Measurements from ENCODE around the gene AOPEP. TPM values are rescaled to one million over a fixed set of nuclear protein-coding genes. Genes with fewer than 3 reads are reported as not detected.

AOPEP gene
- polyA plus RNA-seq, 1 donor from 2014 or later: 10.0 TPM

DNA sequence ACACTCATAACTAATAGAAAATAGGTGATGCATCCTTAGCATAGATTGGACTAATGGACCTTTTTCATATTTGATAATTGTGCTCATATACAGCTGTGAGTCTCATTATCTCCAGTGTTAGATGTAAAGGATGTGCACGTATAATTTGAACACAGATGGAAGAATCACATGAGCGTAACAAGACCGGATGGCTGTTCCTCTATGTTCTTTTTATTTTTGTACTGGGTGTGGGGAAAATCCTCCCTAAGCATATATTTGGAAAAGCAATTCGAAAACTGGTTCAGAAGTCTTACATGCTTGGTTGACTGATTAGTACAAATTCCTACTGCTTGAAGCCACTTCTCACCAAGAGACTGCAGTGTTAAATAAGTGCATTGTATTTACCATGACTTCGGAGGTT, 230.2 kb downstream of the AOPEP start:
- no peaks in the 10 kb centered on the region for H3K27me3 ChIP-seq (ENCODE audit: insufficient read depth, low read depth, low read length)
- TF ChIP-seq, protein P1, sequence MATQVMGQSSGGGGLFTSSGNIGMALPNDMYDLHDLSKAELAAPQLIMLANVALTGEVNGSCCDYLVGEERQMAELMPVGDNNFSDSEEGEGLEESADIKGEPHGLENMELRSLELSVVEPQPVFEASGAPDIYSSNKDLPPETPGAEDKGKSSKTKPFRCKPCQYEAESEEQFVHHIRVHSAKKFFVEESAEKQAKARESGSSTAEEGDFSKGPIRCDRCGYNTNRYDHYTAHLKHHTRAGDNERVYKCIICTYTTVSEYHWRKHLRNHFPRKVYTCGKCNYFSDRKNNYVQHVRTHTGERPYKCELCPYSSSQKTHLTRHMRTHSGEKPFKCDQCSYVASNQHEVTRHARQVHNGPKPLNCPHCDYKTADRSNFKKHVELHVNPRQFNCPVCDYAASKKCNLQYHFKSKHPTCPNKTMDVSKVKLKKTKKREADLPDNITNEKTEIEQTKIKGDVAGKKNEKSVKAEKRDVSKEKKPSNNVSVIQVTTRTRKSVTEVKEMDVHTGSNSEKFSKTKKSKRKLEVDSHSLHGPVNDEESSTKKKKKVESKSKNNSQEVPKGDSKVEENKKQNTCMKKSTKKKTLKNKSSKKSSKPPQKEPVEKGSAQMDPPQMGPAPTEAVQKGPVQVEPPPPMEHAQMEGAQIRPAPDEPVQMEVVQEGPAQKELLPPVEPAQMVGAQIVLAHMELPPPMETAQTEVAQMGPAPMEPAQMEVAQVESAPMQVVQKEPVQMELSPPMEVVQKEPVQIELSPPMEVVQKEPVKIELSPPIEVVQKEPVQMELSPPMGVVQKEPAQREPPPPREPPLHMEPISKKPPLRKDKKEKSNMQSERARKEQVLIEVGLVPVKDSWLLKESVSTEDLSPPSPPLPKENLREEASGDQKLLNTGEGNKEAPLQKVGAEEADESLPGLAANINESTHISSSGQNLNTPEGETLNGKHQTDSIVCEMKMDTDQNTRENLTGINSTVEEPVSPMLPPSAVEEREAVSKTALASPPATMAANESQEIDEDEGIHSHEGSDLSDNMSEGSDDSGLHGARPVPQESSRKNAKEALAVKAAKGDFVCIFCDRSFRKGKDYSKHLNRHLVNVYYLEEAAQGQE (IDR thresholded peaks at IDR 0.05; ENCODE audit: borderline replicate concordance): no peak
- TF ChIP-seq TAF1 (IDR thresholded peaks at IDR 0.05; ENCODE audit: low read depth): no peak
- no peak for TF ChIP-seq POLR2AphosphoS5 (IDR thresholded peaks at IDR 0.05)
- TF ChIP-seq EZH2 (IDR thresholded peaks at IDR 0.05; ENCODE audit: borderline replicate concordance, insufficient read depth, low read length, poor library complexity, severe bottlenecking): no peak
- no peak for TF ChIP-seq EP300 (conservative IDR thresholded peaks at IDR 0.05; ENCODE audit: poor library complexity, severe bottlenecking)
- no peak for TF ChIP-seq MXI1 (conservative IDR thresholded peaks at IDR 0.05; ENCODE audit: poor library complexity, severe bottlenecking)
- no peak for TF ChIP-seq SMC3 (conservative IDR thresholded peaks at IDR 0.05; ENCODE audit: poor library complexity)
- TF ChIP-seq, protein P2, sequence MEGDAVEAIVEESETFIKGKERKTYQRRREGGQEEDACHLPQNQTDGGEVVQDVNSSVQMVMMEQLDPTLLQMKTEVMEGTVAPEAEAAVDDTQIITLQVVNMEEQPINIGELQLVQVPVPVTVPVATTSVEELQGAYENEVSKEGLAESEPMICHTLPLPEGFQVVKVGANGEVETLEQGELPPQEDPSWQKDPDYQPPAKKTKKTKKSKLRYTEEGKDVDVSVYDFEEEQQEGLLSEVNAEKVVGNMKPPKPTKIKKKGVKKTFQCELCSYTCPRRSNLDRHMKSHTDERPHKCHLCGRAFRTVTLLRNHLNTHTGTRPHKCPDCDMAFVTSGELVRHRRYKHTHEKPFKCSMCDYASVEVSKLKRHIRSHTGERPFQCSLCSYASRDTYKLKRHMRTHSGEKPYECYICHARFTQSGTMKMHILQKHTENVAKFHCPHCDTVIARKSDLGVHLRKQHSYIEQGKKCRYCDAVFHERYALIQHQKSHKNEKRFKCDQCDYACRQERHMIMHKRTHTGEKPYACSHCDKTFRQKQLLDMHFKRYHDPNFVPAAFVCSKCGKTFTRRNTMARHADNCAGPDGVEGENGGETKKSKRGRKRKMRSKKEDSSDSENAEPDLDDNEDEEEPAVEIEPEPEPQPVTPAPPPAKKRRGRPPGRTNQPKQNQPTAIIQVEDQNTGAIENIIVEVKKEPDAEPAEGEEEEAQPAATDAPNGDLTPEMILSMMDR (IDR thresholded peaks at IDR 0.05; ENCODE audit: poor library complexity, severe bottlenecking): no peak
- TF ChIP-seq RAD21 (conservative IDR thresholded peaks at IDR 0.05): no peak
- no peaks in the 10 kb centered on the region for H3K79me2 ChIP-seq (replicated peaks; ENCODE audit: insufficient read depth, low read length)
- H4K20me1 ChIP-seq (ENCODE audit: insufficient read depth): no peaks in the 10 kb centered on the region
- no peak overlapping the region for H2AFZ ChIP-seq (ENCODE audit: low read depth, low read length)
- no peak overlapping the region for H3K4me2 ChIP-seq (ENCODE audit: low read length)
- no peaks in the 10 kb centered on the region for H3K9me2 ChIP-seq (ENCODE audit: insufficient read depth, low read length)
- H3K9me3 ChIP-seq (ENCODE audit: low read length): no peaks in the 10 kb centered on the region
- no peaks in the 10 kb centered on the region for H3K36me3 ChIP-seq (ENCODE audit: insufficient read depth, low read length)
- no peak overlapping the region for H3K27ac ChIP-seq (ENCODE audit: low read length)
- no peak overlapping the region for H3K4me3 ChIP-seq (ENCODE audit: low read length)
- H3K9ac ChIP-seq (ENCODE audit: low read length): no peak overlapping the region
- H3F3A ChIP-seq (ENCODE audit: insufficient read depth, low read length, poor library complexity, severe bottlenecking): no peaks in the 10 kb centered on the region

DNA sequence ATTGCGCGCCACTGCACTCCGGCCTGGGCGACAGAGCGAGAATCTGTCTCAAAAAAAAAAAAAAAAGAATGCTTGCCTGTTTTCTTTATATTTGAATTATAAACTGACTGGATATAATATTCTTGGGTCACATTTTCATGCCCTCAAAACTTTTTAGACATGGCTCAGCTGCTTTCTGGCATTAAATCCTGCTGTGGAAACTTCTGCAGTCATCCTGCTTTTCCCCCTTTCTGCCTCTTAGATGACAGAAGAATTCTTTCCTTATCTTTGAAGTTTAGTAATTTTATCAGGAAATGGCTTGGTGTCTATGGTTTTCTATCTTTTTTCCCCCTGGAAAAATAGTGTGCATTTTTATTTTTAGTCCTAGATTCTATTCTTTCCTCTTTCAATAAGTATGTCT, 234.5 kb downstream of the AOPEP start:
- Histone ChIP-seq H4K20me1 (ENCODE audit: insufficient read depth) (no peaks in the 10 kb centered on the region), H3K9me3 (ENCODE audit: low read length) (no peaks in the 10 kb centered on the region), H3K4me2 (ENCODE audit: low read length) (no peak overlapping the region), H3K27ac (ENCODE audit: low read length) (no peak overlapping the region), H3K9ac (ENCODE audit: low read length) (no peak overlapping the region), H2AFZ (ENCODE audit: low read depth, low read length) (no peak overlapping the region), H3F3A (ENCODE audit: insufficient read depth, low read length, poor library complexity, severe bottlenecking) (no peaks in the 10 kb centered on the region), H3K9me2 (ENCODE audit: insufficient read depth, low read length) (no peaks in the 10 kb centered on the region), H3K4me3 (ENCODE audit: low read length) (no peak overlapping the region), H3K27me3 (ENCODE audit: insufficient read depth, low read depth, low read length) (no peaks in the 10 kb centered on the region), H3K79me2 (replicated peaks; ENCODE audit: insufficient read depth, low read length) (no peaks in the 10 kb centered on the region), H3K36me3 (ENCODE audit: insufficient read depth, low read length) (no peaks in the 10 kb centered on the region)
- TF ChIP-seq SMC3 (conservative IDR thresholded peaks at IDR 0.05; ENCODE audit: poor library complexity) (no peak), MXI1 (conservative IDR thresholded peaks at IDR 0.05; ENCODE audit: poor library complexity, severe bottlenecking) (no peak), EZH2 (IDR thresholded peaks at IDR 0.05; ENCODE audit: borderline replicate concordance, insufficient read depth, low read length, poor library complexity, severe bottlenecking) (no peak), POLR2AphosphoS5 (IDR thresholded peaks at IDR 0.05) (no peak), TAF1 (IDR thresholded peaks at IDR 0.05; ENCODE audit: low read depth) (no peak), RAD21 (conservative IDR thresholded peaks at IDR 0.05) (no peak), EP300 (conservative IDR thresholded peaks at IDR 0.05; ENCODE audit: poor library complexity, severe bottlenecking) (no peak)
- TF ChIP-seq, protein P1 (IDR thresholded peaks at IDR 0.05; ENCODE audit: borderline replicate concordance): no peak
- TF ChIP-seq, protein P2 (IDR thresholded peaks at IDR 0.05; ENCODE audit: poor library complexity, severe bottlenecking): no peak
